T-helper 2 cell (primary cell): ENCODE data around the gene DNAH8.

Source experiments
- DNase-seq, 5 experiments: peaks; one replicate each; pipeline versions ENCODE4 v3.0.0 to v3.0.0-alpha.2; 2012 to 2022

DNAH8 gene

GRCh38 chr6:39056191-39056590 is 341.1 kb downstream of the DNAH8 start:
- no peak for DNase-seq

- DNase-seq = no peak
These were observed 341.6 kb downstream of the DNAH8 start for GRCh38 chr6:39056681-39057080.

DNA sequence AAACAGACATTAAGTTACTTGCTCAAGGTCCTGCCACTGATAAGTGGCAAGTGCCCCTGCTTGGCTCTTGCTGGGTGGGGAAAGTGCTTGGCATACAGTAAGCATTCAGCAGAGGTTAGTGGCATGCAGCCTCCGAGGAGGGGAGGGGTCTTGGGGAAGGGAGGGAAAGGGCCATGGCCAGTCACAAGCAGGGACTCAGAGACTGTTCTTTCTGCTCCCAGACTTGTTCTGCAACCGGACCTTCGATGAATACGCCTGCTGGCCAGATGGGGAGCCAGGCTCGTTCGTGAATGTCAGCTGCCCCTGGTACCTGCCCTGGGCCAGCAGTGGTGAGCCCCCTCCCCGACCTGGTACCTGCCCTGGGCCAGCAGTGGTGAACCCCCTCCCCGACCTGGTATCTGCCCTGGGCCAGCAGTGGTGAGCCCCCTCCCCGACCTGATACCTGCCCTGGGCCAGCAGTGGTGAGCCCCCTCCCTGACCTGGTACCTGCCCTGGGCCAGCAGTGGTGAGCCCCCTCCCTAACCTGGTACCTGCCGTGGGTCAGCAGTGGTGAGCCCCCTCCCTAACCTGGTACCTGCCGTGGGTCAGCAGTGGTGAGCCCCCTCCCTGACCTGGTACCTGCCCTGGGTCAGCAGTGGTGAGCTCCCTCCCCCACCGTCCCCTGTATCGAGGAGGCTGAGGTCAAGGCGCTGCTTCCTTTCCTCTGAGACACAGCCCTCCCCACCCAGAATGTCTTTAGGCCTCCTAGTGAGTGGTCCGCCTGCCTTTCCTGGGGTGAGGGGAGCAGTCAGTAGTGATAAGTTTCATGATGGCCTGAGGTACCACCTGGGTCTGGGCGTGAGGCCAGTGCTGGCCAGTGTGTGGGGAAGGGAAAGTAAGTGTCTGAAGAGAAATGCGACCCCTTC is 342.4 kb downstream of the DNAH8 start:
- no peak for DNase-seq

DNA sequence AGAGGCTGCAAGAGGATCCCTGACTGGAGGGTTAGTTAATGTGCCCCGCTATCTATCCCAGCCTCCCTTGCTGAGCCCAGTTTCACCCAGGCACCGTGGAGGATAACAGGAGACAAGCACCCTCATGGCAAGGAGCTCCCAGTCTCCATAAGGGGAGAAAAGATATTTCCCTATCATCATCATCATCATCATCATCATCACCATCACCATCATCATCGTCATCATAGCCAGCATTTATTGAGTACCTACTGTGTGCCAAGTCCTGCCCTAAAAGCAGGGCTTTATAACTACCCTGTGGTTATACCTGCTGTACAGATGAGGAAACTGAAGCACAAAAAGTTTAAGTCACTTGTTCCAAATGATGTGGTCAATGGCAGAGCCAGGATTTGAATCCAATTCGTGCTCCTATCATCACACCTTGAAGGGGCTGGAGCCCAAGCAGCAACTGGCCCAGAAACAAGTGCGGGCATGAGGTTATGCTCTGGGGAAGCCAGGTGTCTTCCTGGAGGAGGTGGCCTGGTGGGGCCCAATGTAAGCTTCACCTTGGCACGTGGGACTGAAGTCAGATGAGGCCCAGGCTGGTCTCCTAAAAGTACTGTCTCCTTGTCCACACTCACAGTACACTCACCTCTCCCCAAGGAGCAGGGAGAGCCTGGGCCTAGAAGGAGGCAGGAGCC is 343.5 kb downstream of the DNAH8 start:
- no peak for DNase-seq

DNA sequence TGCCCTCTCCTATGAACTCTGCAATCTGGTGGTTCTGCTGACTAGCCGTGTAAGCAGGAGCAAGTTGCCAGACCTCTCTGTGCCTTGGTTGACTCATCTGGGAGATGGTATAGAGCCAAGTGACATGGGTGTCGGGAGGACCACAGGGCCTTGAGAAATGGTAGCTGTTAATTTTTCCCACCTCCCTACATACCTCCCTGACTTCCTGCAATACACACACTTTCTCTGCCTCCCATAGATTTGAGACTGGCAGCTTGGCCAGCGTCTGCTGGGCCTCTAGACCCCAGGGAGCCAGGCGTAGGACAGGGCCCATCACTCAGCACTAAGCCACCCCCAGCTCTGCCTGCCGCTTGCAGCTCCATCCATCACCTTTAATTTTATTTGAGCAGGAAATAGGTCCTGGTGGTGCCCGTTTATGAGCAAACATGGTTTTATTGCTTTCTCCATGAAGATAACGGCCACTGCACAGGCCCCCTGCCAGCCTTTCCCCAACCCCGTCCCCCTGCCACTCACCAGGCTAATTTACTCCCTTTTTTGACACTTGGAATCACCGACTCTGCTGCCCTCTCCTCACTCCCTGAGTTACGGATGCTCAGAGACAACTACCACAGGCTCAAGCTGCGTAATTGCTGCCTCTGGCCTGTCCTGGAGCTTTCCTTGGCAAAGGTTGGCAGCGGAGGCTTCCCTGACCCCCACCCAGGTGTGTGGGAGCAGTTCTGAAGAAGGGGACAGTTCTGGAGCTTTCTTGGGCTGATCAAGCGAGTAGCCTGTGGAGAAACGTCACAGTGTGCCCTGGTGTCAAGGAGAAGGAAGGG is 344.6 kb downstream of the DNAH8 start:
- DNase-seq = no peak

DNA sequence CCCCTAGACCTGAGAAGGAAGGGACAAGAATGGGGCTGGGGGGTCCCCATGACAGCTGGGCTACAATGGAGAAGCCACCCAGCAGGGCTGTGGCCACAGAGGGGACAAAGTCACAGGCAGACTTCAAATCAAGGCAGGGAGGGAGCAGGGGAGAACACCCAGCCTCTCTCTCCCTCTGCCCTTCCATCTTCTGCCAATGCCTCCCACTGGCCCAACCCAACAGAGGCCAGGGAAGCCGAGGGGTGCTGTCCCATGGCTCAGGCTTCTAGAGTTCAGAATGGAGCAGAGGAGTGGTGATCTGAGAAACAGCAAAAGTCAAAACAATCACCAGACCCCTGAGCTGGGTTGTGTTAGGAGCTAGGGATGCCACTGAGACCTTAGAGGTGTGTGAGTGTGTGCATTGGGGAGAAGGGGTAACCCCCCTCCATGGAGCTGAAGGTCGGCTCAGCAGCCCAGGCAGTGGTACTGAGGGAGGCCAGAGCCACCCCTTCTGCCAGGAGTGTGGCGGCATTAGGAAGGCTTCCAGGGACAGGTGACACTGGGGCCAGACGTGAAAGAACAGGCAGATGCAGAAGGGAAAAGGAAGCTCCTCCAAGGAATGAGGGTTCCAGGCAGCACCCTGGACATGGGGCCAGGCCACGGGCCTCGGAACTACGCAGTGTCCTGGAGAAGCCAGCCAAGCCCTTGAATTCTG is 345.5 kb downstream of the DNAH8 start:
- DNase-seq = no peak

DNA sequence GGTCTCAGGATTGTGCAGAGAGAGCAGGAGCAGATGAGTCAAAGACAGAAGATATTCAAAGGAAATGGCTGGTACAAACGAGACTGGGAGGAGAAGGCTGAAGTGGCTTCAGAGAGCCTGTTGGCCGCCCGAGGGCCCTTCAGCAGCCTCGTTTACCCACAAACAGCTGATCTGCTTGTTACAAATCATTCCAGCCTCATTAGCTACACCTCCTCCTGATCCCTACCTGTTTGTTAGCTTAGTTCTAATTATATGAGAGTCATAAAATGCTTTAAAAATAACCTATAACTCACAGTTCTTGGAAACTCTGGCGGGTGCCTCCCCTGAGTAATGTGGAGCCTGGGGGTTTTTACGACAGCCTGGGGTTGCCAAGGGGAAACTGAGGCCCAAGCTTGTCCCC is 346.1 kb downstream of the DNAH8 start:
- DNase-seq = no peak

GRCh38 chr6:39061588-39061987 is 346.5 kb downstream of the DNAH8 start:
- DNase-seq = no peak

DNA sequence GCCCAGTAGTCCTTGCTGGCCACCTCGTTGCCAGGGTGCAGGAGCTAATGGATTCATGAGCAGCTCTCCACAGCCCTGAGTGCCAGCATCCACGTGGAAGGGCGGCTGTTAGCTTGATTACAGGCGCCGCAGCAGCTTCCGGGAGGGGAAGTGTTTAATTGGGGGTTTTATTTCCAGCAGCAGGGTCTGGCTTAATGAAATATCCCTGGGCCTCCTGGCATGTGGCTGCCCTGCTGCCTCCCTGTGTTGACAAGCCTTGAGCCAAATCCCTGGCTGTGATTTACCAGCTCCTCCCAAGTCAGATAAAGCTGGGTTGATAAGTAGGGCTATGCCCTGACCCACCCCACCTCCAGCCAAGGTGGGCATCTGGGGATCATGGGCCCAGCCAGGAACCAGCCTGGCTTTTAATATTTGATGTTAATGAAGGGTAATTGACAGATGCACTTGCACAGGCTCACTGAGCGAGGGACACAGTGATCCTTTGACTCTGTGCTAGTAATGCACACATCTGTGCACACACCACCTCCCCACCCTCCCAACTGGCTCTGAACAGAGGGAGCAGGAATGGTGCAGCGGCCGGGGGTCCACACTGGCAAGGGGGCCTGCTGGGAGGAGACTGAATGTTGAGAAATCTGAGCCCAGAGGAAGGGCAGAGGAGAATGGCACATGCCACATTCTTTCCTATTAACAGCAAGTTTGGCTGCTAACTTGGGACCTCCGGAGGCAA is 347.1 kb downstream of the DNAH8 start:
- DNase-seq = no peak

DNA sequence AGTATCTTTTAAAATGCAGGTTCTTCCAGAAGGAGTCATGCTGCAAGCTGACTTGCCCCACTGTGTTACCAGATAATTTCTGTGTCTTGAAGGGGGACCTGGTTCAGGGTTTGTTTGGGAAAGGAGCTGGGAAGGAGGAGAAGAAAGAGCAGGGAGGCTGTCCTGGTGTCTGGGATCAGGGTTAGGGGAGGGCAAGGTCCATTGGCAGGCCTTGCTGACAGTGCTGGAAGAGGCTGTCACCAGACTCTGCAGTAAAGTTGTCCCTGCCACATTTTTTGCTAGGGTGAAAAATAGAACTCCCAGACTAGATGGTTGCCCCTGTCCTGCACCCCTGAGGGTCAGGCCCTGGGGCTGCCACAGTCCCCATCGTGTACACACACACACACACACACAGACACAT is 348.4 kb downstream of the DNAH8 start:
- DNase-seq = no peak

GRCh38 chr6:39065561-39065960 is 350.4 kb downstream of the DNAH8 start:
- DNase-seq = no peak

DNA sequence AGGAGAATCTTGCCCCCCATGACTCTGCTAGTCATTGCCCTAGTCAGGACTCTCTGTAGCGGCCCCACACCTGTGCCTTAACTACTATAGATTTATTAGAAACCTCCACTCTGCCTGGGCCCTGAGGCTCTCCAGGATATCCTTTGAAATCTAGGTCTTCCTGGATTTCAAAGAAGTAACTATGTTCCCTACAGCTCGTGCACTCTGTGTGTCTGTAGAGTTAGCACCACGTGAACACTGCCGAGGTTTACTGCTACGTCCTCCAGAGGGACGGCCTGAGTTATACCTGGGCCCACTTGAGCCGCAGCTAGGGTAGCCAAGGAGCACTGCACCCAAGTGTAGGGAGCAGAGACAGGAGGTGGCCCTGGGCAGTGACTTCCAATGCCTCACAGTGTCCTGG is 353.3 kb downstream of the DNAH8 start:
- DNase-seq = no peak

- DNase-seq = no peak
These were observed 357.7 kb downstream of the DNAH8 start for GRCh38 chr6:39072830-39073229.

DNA sequence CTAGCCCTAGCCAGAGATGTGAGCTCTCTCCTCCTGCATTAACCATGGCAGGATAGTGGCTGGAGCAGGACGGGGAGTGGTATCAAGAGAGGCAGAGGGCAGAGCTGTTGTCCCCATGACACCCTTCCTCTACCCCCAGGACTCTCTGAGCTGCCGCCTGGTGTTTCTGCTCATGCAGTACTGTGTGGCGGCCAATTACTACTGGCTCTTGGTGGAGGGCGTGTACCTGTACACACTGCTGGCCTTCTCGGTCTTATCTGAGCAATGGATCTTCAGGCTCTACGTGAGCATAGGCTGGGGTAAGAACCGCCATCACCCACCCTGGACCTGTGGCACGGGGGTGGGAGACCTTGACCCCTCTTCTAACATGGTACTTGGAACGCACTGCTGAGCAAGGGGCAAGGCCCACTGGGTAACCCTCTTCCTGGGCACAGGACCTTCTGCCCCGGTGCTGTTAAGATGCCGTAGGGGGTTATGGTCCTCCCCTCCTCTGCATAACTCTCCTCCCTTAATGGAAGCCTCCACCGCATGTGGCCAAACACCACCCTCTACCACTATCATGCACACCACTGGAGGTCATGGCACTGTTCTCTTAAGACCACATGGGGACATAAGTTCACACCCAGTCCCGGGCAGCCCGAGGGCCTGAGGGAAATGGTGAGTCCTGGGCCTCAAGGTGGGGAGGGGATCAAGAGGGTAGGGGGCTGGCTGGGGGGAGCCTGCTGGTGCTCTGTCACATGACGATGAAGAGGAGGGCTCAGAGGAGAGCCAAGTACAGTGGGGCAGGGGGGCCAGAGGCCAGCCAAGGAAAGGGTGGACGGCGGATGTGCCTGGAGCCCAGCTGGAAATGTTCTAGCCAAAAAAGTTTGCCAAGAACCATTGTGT is 358.6 kb downstream of the DNAH8 start:
- DNase-seq = no peak

DNA sequence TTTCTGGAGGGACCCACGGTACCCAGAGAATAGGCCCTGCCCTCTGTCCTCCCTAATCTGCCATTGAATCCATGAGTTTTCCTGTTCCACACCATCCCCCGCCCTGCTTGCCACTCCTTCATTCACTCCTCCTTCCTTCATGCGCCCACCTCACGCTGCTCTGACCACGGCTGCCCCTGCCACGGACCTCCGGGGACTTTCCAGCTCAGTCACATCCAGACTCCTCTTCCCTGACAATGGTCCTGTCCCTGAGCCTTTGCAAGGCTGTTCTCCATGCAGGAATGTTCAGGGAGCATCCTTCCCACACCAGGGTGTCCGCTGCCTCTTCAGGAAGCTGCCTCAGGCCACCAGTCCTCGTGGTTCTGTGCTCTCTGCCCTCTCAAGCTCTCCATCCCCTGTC is 359.4 kb downstream of the DNAH8 start:
- no peak for DNase-seq

DNA sequence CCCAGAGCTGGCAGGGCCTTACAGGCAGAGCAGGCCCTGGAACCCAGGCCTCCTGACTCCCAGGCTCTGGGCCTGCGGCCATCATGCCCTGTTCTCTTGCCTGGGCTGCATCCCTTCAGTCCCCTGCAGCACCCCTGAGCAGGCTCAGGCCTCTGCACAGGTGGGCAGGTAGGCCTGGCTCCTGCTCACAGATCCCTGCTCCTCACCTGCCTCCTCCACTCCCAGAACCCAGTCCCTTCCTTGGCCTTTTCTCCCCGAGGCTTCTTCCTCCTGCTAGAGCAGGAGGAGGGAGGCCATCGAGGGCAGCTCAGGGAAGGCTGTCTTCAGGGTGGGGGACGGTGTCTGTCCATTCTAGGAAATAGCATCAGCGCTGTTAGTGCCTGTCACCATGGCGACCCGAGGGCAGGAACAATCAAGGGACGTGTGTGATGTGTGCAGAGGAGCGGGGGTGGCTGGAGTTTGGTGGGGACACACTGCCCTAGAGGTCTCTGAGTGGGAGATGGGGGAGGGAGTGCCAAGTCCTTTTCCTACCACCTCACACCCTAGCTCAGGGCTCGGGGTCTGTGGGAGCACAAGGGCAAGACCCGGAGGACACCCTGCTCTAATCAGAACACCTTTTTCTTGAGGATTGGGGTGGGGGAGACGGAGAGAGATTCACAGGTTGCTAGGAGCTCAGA is 360.0 kb downstream of the DNAH8 start:
- no peak for DNase-seq

DNA sequence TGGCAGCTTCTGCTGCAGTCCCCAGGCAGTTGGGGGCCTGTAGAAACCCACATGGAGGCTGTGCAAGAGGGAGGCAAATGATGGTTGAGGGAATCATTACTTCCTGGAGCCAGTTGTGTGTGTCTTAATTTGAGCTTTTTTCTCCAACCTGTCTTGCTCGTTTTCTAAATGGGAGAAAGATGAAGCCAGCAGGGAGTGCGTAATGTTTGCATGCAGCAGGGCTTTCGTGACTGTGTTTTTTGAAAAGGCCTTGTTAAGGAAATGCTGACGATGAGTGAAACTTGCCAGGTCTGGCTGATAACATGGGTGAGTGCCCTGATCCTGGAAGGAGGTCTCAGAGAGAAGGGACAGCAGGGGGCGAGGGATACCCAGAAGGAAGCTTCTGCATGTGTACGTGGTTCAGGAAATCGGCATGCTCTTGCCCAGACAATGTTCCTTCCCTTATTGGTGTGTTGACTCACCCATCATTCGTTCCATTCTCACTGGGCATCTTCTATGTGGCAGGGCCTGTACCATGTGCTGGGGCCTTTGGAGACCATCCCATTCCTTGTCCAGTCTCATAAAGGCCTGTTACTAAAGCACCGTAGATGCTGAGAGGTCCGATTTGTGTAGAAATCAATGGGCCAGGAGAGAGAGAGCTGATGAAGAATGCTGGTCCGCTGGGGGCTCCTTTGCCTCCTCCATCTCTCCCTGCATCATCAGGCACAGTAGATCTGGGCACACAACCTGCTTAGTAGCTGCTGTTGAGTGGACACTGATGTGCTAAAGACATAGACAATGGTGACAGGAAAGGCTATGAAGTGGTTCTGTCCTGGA is 360.9 kb downstream of the DNAH8 start:
- DNase-seq = peak in 1 of 5 experiments; percentile 49

GRCh38 chr6:39076623-39077535 is 361.8 kb downstream of the DNAH8 start:
- peak in 1 of 5 experiments; percentile 23 for DNase-seq
